Loucy (cell line): ENCODE data around the gene PYCARD.

Experiments
- H2AFZ ChIP-seq: fragments of 200-600 bp; sonication (generic); 2 replicates; pipeline ENCODE4 v1.6.0; 2016; ENCODE audit warnings: antibody characterized with exemption, mild to moderate bottlenecking, low read length, moderate library complexity
- H3F3A ChIP-seq: fragments of 200-600 bp; 2 replicates; pipeline ENCODE4 v1.6.0; 2016; ENCODE audit warnings: antibody characterized with exemption, low read depth, mild to moderate bottlenecking
- H3K27me3 ChIP-seq: fragments of 200-600 bp; sonication (generic); 2 replicates; pipeline ENCODE4 v1.6.1; 2014; ENCODE audit warnings: low read length, mild to moderate bottlenecking; ENCODE audit not compliant: insufficient read depth, poor library complexity, severe bottlenecking
- H3K36me3 ChIP-seq: fragments of 200-600 bp; sonication (generic); 2 replicates; pipeline ENCODE4 v1.6.1; 2016; ENCODE audit warnings: low read length; ENCODE audit not compliant: insufficient read depth
- H3K4me1 ChIP-seq: fragments of 200-600 bp; sonication (generic); 2 replicates; pipeline ENCODE4 v1.5.1; 2014; ENCODE audit warnings: low read length, mild to moderate bottlenecking; ENCODE audit not compliant: insufficient read depth, poor library complexity, severe bottlenecking
- H3K4me2 ChIP-seq: fragments of 200-600 bp; sonication (generic); 2 replicates; pipeline ENCODE4 v1.6.0; 2014; ENCODE audit warnings: antibody characterized with exemption, low read length, low read depth, mild to moderate bottlenecking; ENCODE audit not compliant: poor library complexity, severe bottlenecking
- H3K4me3 ChIP-seq: fragments of 200-600 bp; sonication (generic); 2 replicates; pipeline ENCODE4 v1.5.1; 2014; ENCODE audit warnings: low read length, mild to moderate bottlenecking, mixed read lengths; ENCODE audit not compliant: poor library complexity, severe bottlenecking
- H3K79me2 ChIP-seq: fragments of 200-600 bp; sonication (generic); 2 replicates; pipeline ENCODE4 v1.6.1; 2014; ENCODE audit warnings: low read length; ENCODE audit not compliant: insufficient read depth
- H3K9ac ChIP-seq: fragments of 200-600 bp; sonication (generic); 2 replicates; pipeline ENCODE4 v1.6.0; 2014; ENCODE audit warnings: mild to moderate bottlenecking, low read depth, low read length, moderate library complexity; ENCODE audit not compliant: poor library complexity, severe bottlenecking
- H3K9me2 ChIP-seq: fragments of 200-600 bp; sonication (generic); replicated peaks from 2 replicates; pipeline ENCODE4 v1.6.1; 2016; ENCODE audit warnings: low read depth, low read length, mixed read lengths
- H3K9me3 ChIP-seq: fragments of 200-600 bp; sonication (generic); 2 replicates; pipeline ENCODE4 v1.6.1; 2014; ENCODE audit warnings: mild to moderate bottlenecking, antibody characterized with exemption, low read length, low read depth; ENCODE audit not compliant: insufficient read depth
- H4K20me1 ChIP-seq: fragments of 200-600 bp; sonication (generic); 2 replicates; pipeline ENCODE4 v1.6.0; 2014; ENCODE audit warnings: antibody characterized with exemption, low read length, mild to moderate bottlenecking; ENCODE audit not compliant: insufficient read depth, poor library complexity, severe bottlenecking
- CTCF ChIP-seq: fragments of 200-600 bp; sonication (generic); conservative IDR thresholded peaks from 2 replicates; pipeline ENCODE4 v1.5.1; 2014; ENCODE audit warnings: mild to moderate bottlenecking, antibody characterized with exemption, low read length
- EZH2phosphoT487 ChIP-seq: fragments of 200-600 bp; IDR thresholded peaks from 2 replicates; pipeline ENCODE4 v1.6.1; 2018; ENCODE audit warnings: antibody characterized with exemption, mild to moderate bottlenecking, moderate library complexity, borderline replicate concordance

The PYCARD gene

GRCh38 chr16:31228206-31228605, 25.6 kb upstream of the PYCARD start:
- Histone ChIP-seq H2AFZ (no peak overlapping the region), H3K4me2 (no peak overlapping the region), H3K4me1 (no peaks in the 10 kb centered on the region), H3K4me3 (no peak overlapping the region), H3K9me3 (no peaks in the 10 kb centered on the region), H4K20me1 (no peaks in the 10 kb centered on the region), H3F3A (no peaks in the 10 kb centered on the region), H3K27me3 (no peaks in the 10 kb centered on the region), H3K36me3 (no peaks in the 10 kb centered on the region), H3K79me2 (no peaks in the 10 kb centered on the region), H3K9ac (no peak overlapping the region), H3K9me2 (no peaks in the 10 kb centered on the region)
- TF ChIP-seq EZH2phosphoT487 (no peak), CTCF (no peak)

- H3K79me2 ChIP-seq: no peaks in the 10 kb centered on the region
- H3K9me3 ChIP-seq: no peaks in the 10 kb centered on the region
- no peak overlapping the region for H3K4me3 ChIP-seq
- no peaks in the 10 kb centered on the region for H3K36me3 ChIP-seq
- no peaks in the 10 kb centered on the region for H3K27me3 ChIP-seq
- H3K4me2 ChIP-seq: no peak overlapping the region
- H3K9me2 ChIP-seq: no peaks in the 10 kb centered on the region
- TF ChIP-seq EZH2phosphoT487 (no peak), CTCF (no peak)
- H3F3A ChIP-seq: no peaks in the 10 kb centered on the region
- H3K9ac ChIP-seq: no peak overlapping the region
- H3K4me1 ChIP-seq: no peaks in the 10 kb centered on the region
- H4K20me1 ChIP-seq: no peaks in the 10 kb centered on the region
- no peak overlapping the region for H2AFZ ChIP-seq
Observed at GRCh38 chr16:31225193-31225592, 22.6 kb upstream of the PYCARD start.

GRCh38 chr16:31224092-31224955, 21.8 kb upstream of the PYCARD start:
- no peaks in the 10 kb centered on the region for H3K9me2 ChIP-seq
- H3K27me3 ChIP-seq: no peaks in the 10 kb centered on the region
- H3K4me2 ChIP-seq: no peak overlapping the region
- H4K20me1 ChIP-seq: no peaks in the 10 kb centered on the region
- H3K79me2 ChIP-seq: no peaks in the 10 kb centered on the region
- H3K9ac ChIP-seq: no peak overlapping the region
- no peaks in the 10 kb centered on the region for H3K36me3 ChIP-seq
- no peak overlapping the region for H3K4me3 ChIP-seq
- H3K9me3 ChIP-seq: no peaks in the 10 kb centered on the region
- no peaks in the 10 kb centered on the region for H3F3A ChIP-seq
- TF ChIP-seq EZH2phosphoT487: no peak
- TF ChIP-seq CTCF: no peak
- H2AFZ ChIP-seq: no peak overlapping the region
- H3K4me1 ChIP-seq: no peaks in the 10 kb centered on the region
